Astrocyte (in vitro differentiated cells and primary cell): ENCODE data around the gene CAPRIN2. TPM values are rescaled to one million over a fixed set of nuclear protein-coding genes. Genes with fewer than 3 reads are reported as not detected.

Source experiments
- DNase-seq: peaks from one replicate; pipeline ENCODE4 v3.0.0-alpha.2; 2010; ENCODE audit warnings: low read depth
- FAIRE-seq: peaks from 2 replicates; lab custom pipeline; 2011; peaks lifted over from hg19 to GRCh38; lab: Jason Lieb, UNC
- H2AFZ ChIP-seq: 2 replicates; pipeline ENCODE4 v1.6.0; 2012; ENCODE audit warnings: low read depth, low read length, inconsistent platforms
- H3K27ac ChIP-seq: 2 replicates; pipeline ENCODE4 v1.5.1; 2011; ENCODE audit warnings: low read depth, low read length, inconsistent platforms
- H3K27me3 ChIP-seq: 2 replicates; pipeline ENCODE4 v1.6.0; 2011; ENCODE audit warnings: low read length, inconsistent platforms; ENCODE audit not compliant: insufficient read depth
- H3K36me3 ChIP-seq: 2 replicates; pipeline ENCODE4 v1.5.1; 2011; ENCODE audit warnings: low read length, inconsistent platforms; ENCODE audit not compliant: insufficient read depth
- H3K4me1 ChIP-seq: 2 replicates; pipeline ENCODE4 v1.5.1; 2011; ENCODE audit warnings: low read length, inconsistent platforms; ENCODE audit not compliant: insufficient read depth
- H3K4me2 ChIP-seq: 2 replicates; pipeline ENCODE4 v1.6.0; 2012; ENCODE audit warnings: low read length, inconsistent platforms
- H3K4me3 ChIP-seq: 2 replicates; pipeline ENCODE4 v1.5.1; 2011; ENCODE audit warnings: low read depth, mild to moderate bottlenecking, low read length, inconsistent platforms; ENCODE audit not compliant: insufficient read depth
- H3K79me2 ChIP-seq: 2 replicates; pipeline ENCODE4 v1.6.0; 2012; ENCODE audit warnings: mild to moderate bottlenecking, low read length, inconsistent platforms; ENCODE audit not compliant: insufficient read depth
- H3K9ac ChIP-seq: 2 replicates; pipeline ENCODE4 v1.6.0; 2012; ENCODE audit warnings: mild to moderate bottlenecking, low read length, inconsistent platforms
- H3K9me3 ChIP-seq: 2 replicates; pipeline ENCODE4 v1.5.1; 2012; ENCODE audit warnings: low read depth, mild to moderate bottlenecking, low read length, inconsistent platforms; ENCODE audit not compliant: insufficient read depth
- H4K20me1 ChIP-seq: 2 replicates; pipeline ENCODE4 v1.6.0; 2012; ENCODE audit warnings: low read length, inconsistent platforms; ENCODE audit not compliant: insufficient read depth
- H3K27ac Mint-ChIP-seq: one replicate; pipeline ENCODE4 v1.8.0; 2021; ENCODE audit warnings: mild to moderate bottlenecking, mixed read lengths; ENCODE audit not compliant: unreplicated experiment
- H3K27me3 Mint-ChIP-seq: one replicate; pipeline ENCODE4 v1.8.0; 2021; ENCODE audit warnings: low read depth, mixed read lengths; ENCODE audit not compliant: unreplicated experiment
- H3K36me3 Mint-ChIP-seq: one replicate; pipeline ENCODE4 v1.8.0; 2021; ENCODE audit warnings: low read depth, mixed read lengths; ENCODE audit not compliant: unreplicated experiment
- H3K4me1 Mint-ChIP-seq: one replicate; pipeline ENCODE4 v1.8.0; 2021; ENCODE audit warnings: low read depth, mixed read lengths; ENCODE audit not compliant: unreplicated experiment
- H3K4me3 Mint-ChIP-seq: one replicate; pipeline ENCODE4 v1.8.0; 2021; ENCODE audit warnings: mild to moderate bottlenecking, moderate library complexity, mixed read lengths; ENCODE audit not compliant: unreplicated experiment
- H3K9me3 Mint-ChIP-seq: one replicate; pipeline ENCODE4 v1.8.0; 2021; ENCODE audit warnings: mild to moderate bottlenecking, mixed read lengths; ENCODE audit not compliant: unreplicated experiment
- EZH2 ChIP-seq: IDR thresholded peaks from 2 replicates; pipeline ENCODE4 v1.6.1; 2012; ENCODE audit warnings: mild to moderate bottlenecking, low read length, inconsistent platforms; ENCODE audit not compliant: insufficient read depth
- total RNA-seq: library from RNA; stranded (reverse); gene quantifications from 2 replicates; pipeline ENCODE4 v1.2.1, GENCODE V29; 2021
- TF ChIP-seq, protein P1 (sequence below): IDR thresholded peaks from 2 replicates; pipeline ENCODE4 v1.5.1; 2011; ENCODE audit warnings: low read depth, mild to moderate bottlenecking, inconsistent platforms, low read length, moderate library complexity; ENCODE audit not compliant: insufficient read depth

CAPRIN2 gene
- total RNA-seq, 1 donor from 2014 or later, result 23.1 TPM

DNA sequence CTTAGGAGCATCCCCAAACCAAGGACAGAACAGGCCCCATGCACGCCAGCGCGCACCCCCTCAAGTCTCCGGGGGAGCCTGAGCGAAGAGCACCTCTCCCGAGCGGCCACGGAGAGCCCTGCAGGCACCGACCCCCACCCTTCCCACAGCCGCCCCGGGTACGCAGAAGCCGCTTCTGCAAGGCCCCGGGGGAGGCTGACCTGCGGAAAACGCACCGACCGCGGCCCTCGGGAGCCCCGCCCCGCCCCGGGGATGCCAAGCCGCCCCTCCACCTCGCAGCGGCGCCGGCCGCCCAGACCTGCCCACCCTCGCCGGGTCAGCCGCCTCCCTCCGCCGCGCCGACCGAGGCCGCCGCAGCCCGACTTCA, 385 bp downstream of the CAPRIN2 start:
- no peaks in the 10 kb centered on the region for H3K36me3 Mint-ChIP-seq
- H3K36me3 ChIP-seq, result no peaks in the 10 kb centered on the region
- peak overlapping the region; percentile 87 for H2AFZ ChIP-seq
- peaks cover 24% of the 10 kb centered on the region for H3K4me1 ChIP-seq
- FAIRE-seq (no peak), DNase-seq (peak; percentile 5)
- peaks cover 18% of the 10 kb centered on the region for H3K4me1 Mint-ChIP-seq
- H3K4me3 ChIP-seq, result peak overlapping the region; percentile 89
- peak overlapping the region; percentile 48 for H3K27ac ChIP-seq
- H4K20me1 ChIP-seq, result peaks cover 39% of the 10 kb centered on the region
- no peak for TF ChIP-seq EZH2
- no peaks in the 10 kb centered on the region for H3K27me3 ChIP-seq
- H3K79me2 ChIP-seq, result peaks cover 50% of the 10 kb centered on the region
- no peaks in the 10 kb centered on the region for H3K9me3 ChIP-seq
- H3K4me2 ChIP-seq, result peak overlapping the region; percentile 92
- no peaks in the 10 kb centered on the region for H3K9me3 Mint-ChIP-seq
- no peaks in the 10 kb centered on the region for H3K27me3 Mint-ChIP-seq
- H3K27ac Mint-ChIP-seq, result peak overlapping the region; percentile 75
- peak overlapping the region; percentile 92 for H3K4me3 Mint-ChIP-seq
- H3K9ac ChIP-seq, result peak overlapping the region; percentile 85

DNA sequence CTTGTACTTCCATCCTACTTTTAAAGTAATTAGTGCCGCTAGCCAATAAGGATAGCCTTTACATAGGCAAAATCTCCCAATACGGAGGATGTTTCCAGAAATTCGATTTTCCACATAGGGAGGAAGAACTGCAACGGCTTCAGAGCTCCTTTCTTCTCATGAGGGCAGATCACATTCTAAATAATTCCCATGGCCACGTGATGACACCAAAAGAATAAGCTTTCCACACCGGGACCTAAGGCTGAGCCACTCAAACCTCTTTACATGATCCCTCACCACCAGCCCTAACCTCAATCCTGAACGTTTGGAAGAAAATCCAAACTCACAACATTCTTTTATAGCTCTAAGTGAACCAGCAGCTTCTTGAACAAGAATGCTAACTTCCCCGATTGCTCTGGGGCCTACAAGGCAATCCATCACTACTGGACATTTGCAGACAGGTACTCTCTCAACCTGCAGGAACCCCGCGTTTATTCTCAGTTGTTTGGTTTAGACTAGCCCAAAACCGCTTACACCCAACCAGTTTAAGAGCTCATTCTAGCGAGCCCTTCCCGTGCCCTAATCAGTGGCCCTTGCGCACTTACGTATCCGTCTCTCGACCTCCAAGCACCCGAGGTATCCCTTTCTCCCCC, 884 bp downstream of the CAPRIN2 start:
- Histone ChIP-seq H3K4me3 (peak overlapping the region; percentile 89), H3K4me1 (peaks cover 24% of the 10 kb centered on the region), H3K27me3 (no peaks in the 10 kb centered on the region), H3K36me3 (no peaks in the 10 kb centered on the region), H3K9me3 (no peaks in the 10 kb centered on the region), H3K27ac (peak overlapping the region; percentile 48), H3K4me2 (peak overlapping the region; percentile 92), H3K79me2 (peaks cover 55% of the 10 kb centered on the region), H2AFZ (peak overlapping the region; percentile 87), H4K20me1 (peaks cover 44% of the 10 kb centered on the region), H3K9ac (peak overlapping the region; percentile 85)
- H3K36me3 Mint-ChIP-seq, result peaks cover 2% of the 10 kb centered on the region
- peak overlapping the region; percentile 92 for H3K4me3 Mint-ChIP-seq
- H3K27me3 Mint-ChIP-seq, result no peaks in the 10 kb centered on the region
- no peaks in the 10 kb centered on the region for H3K9me3 Mint-ChIP-seq
- peak; percentile 41 for DNase-seq
- FAIRE-seq, result peak; percentile 81
- H3K27ac Mint-ChIP-seq, result peak overlapping the region; percentile 75
- TF ChIP-seq, protein P1, sequence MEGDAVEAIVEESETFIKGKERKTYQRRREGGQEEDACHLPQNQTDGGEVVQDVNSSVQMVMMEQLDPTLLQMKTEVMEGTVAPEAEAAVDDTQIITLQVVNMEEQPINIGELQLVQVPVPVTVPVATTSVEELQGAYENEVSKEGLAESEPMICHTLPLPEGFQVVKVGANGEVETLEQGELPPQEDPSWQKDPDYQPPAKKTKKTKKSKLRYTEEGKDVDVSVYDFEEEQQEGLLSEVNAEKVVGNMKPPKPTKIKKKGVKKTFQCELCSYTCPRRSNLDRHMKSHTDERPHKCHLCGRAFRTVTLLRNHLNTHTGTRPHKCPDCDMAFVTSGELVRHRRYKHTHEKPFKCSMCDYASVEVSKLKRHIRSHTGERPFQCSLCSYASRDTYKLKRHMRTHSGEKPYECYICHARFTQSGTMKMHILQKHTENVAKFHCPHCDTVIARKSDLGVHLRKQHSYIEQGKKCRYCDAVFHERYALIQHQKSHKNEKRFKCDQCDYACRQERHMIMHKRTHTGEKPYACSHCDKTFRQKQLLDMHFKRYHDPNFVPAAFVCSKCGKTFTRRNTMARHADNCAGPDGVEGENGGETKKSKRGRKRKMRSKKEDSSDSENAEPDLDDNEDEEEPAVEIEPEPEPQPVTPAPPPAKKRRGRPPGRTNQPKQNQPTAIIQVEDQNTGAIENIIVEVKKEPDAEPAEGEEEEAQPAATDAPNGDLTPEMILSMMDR, result no peak
- TF ChIP-seq EZH2, result no peak
- peaks cover 18% of the 10 kb centered on the region for H3K4me1 Mint-ChIP-seq

DNA sequence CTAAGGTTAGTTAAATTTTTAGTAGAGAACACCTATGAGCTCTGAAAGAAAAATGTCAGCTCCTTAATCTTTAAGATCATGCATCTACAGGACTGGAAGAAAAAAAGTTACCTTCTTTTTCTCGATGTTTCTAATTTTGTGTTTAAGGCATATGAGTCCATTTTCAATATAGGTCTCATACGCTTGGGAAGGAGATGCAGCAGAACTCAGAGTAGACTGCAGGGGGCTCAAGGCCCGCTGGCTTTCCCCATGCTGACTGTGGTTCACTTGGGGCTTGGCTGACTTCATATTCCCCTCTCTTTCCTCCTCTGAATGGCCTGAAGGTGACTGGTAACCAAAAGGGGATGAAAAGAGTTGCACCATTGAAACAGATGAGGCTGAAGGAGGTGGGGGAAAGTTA, 1.5 kb downstream of the CAPRIN2 start:
- Mint-ChIP-seq H3K27me3 (no peaks in the 10 kb centered on the region), H3K27ac (peak overlapping the region; percentile 75), H3K36me3 (peaks cover 2% of the 10 kb centered on the region), H3K4me3 (peak overlapping the region; percentile 92), H3K4me1 (peaks cover 18% of the 10 kb centered on the region), H3K9me3 (no peaks in the 10 kb centered on the region)
- DNase-seq (peak; percentile 37), FAIRE-seq (no peak)
- peak overlapping the region; percentile 89 for H3K4me3 ChIP-seq
- no peaks in the 10 kb centered on the region for H3K9me3 ChIP-seq
- H2AFZ ChIP-seq, result no peak overlapping the region
- H4K20me1 ChIP-seq, result peaks cover 48% of the 10 kb centered on the region
- no peaks in the 10 kb centered on the region for H3K27me3 ChIP-seq
- H3K4me2 ChIP-seq, result peak overlapping the region; percentile 92
- H3K79me2 ChIP-seq, result peaks cover 61% of the 10 kb centered on the region
- H3K9ac ChIP-seq, result peak overlapping the region; percentile 85
- H3K4me1 ChIP-seq, result peaks cover 24% of the 10 kb centered on the region
- H3K27ac ChIP-seq, result no peak overlapping the region
- no peaks in the 10 kb centered on the region for H3K36me3 ChIP-seq
- TF ChIP-seq, protein P1, result peak; percentile 39
- TF ChIP-seq EZH2, result no peak
